ENCODE results near the gene CAD. TPM values are rescaled to one million over a fixed set of nuclear protein-coding genes. Genes with fewer than 3 reads are reported as not detected.

Gene CAD
- total RNA-seq, 1 experiment from 2014 or later: 114 TPM

DNA sequence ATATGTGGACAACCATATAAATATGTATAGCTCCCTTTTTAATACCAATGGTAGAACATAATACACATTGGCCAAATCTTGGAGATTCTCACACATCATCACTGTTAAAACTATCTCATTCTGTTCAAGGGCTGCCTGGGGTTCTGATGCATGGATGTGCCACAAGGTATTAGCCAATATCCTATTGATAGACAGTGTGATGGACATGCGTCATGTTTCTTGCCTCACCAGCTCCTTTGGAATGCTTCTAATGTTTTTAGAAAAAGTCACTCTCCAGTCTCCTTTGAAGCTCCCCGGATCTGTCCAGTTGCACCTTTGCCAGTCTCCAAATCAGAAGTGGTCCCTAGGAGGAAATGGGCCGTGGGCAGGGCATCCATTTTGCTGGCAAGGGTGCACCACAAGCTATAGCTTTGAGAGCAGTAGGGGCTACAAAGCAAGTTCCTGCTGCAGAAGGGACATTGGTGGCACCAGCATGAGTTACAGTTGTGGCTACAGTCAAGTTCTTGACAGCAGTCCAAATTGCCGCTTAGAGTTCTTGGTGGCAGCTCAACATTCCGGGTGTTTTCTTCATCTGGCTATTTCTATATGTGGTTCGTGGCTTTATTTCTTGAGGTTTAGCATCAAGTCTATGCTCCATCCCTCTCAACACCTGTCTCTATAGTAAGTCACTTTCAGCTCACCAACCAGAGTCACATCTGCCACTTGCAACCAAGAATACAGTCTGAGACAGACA lies 30.4 kb upstream of the CAD start (continued):
- TF ChIP-seq, protein P1, sequence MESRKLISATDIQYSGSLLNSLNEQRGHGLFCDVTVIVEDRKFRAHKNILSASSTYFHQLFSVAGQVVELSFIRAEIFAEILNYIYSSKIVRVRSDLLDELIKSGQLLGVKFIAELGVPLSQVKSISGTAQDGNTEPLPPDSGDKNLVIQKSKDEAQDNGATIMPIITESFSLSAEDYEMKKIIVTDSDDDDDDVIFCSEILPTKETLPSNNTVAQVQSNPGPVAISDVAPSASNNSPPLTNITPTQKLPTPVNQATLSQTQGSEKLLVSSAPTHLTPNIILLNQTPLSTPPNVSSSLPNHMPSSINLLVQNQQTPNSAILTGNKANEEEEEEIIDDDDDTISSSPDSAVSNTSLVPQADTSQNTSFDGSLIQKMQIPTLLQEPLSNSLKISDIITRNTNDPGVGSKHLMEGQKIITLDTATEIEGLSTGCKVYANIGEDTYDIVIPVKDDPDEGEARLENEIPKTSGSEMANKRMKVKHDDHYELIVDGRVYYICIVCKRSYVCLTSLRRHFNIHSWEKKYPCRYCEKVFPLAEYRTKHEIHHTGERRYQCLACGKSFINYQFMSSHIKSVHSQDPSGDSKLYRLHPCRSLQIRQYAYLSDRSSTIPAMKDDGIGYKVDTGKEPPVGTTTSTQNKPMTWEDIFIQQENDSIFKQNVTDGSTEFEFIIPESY (IDR thresholded peaks at IDR 0.05; ENCODE audit: extremely low read depth, insufficient replicate concordance, low read length): no peak
- TF ChIP-seq JUND (IDR thresholded peaks at IDR 0.05): no peak

DNA sequence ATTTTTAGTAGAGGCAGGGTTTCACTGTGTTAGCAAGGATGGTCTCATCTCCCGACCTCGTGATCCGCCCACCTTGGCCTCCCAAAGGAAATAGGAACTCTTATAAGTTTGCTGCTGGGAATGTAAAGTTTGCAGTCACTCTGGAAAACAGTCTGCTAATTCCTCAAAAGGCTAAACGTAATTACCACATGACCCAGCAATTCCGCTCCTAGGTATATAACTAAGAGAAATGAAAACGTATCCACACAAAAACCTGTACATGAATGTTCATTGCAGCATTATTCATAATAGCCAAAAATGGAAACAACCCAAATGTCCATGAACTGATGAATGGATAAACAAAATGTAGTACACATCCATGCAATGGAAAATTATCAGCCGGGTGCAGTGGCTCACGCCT lies 27.2 kb upstream of the CAD start:
- Histone ChIP-seq H3K9me3 (ENCODE audit: control insufficient read depth in 1 of 2, insufficient read depth in 1 of 2, low read depth in 1 of 2, low read length in 2 of 2) (no peaks in the 10 kb centered on the region), H4K20me1 (ENCODE audit: insufficient read depth) (no peaks in the 10 kb centered on the region), H3K4me3 (replicated peaks in 1 of 2; ENCODE audit: low read depth in 1 of 2, low read length in 2 of 2) (no peak overlapping the region), H3K9ac (ENCODE audit: low read length) (no peak overlapping the region), H3K79me2 (ENCODE audit: insufficient read depth, low read length) (no peaks in the 10 kb centered on the region), H3K27ac (ENCODE audit: low read depth, low read length) (no peak overlapping the region), H3K9me2 (ENCODE audit: insufficient read depth) (no peaks in the 10 kb centered on the region), H3K4me2 (ENCODE audit: low read length) (no peak overlapping the region), H3K27me3 (ENCODE audit: insufficient read depth, low read length) (no peaks in the 10 kb centered on the region), H3K4me1 (ENCODE audit: control insufficient read depth in 1 of 2, insufficient read depth in 2 of 2, low read length in 2 of 2) (no peaks in the 10 kb centered on the region), H3K36me3 (ENCODE audit: control insufficient read depth in 1 of 2, insufficient read depth in 2 of 2, low read length in 2 of 2) (no peaks in the 10 kb centered on the region), H2AFZ (ENCODE audit: low read depth, low read length, poor library complexity, severe bottlenecking) (no peak overlapping the region)
- ChIA-PET CTCF (no interaction called here), RAD21 (ENCODE audit: low non-redundant PET in 1 of 2, low total read pairs in 2 of 2, uncharacterized antibody in 2 of 2, unreplicated experiment in 2 of 2) (no interaction called here), POLR2A (no interaction called here)
- no peak for TF ChIP-seq SIN3A (IDR thresholded peaks at IDR 0.05; ENCODE audit: low read depth)
- intact Hi-C loops (cut with micrococcal nuclease): loop anchor here (10.0 kb wide), 1 partner anchor 225 kb away; no protein-coding TSS in a partner anchor
- ATAC-seq (no peak), DNase-seq (ENCODE audit: low read depth, low spot score) (no peak)
- no TSS peak for BruUV-seq (replicated peaks)

Data from HCT116 (cell line).